ENCODE measurements around the gene FBXO36. TPM values are rescaled to one million over a fixed set of nuclear protein-coding genes. Genes with fewer than 3 reads are reported as not detected.

The FBXO36 gene
- total RNA-seq, 1 donor from 2014 or later: 13.1 TPM

GRCh38 chr2:229930656-229931055, 8.4 kb downstream of the FBXO36 start:
- Histone ChIP-seq H3K9me3 (ENCODE audit: low read depth) (no peaks in the 10 kb centered on the region), H4K20me1 (ENCODE audit: low read depth) (no peaks in the 10 kb centered on the region), H2AFZ (replicated peaks) (no peak overlapping the region), H3K4me2 (no peak overlapping the region), H3K4me1 (no peaks in the 10 kb centered on the region), H3K27ac (no peak overlapping the region), H3K4me3 (no peak overlapping the region), H3K9ac (no peak overlapping the region), H3K79me2 (ENCODE audit: low read depth) (peaks cover 12% of the 10 kb centered on the region), H3K27me3 (no peaks in the 10 kb centered on the region), H3K36me3 (no peaks in the 10 kb centered on the region), H3F3A (ENCODE audit: low read depth) (no peaks in the 10 kb centered on the region)
- peaks cover 4% of the 10 kb centered on the region for H3K36me3 Mint-ChIP-seq
- no peak for DNase-seq (ENCODE audit: low spot score)
- TF ChIP-seq EZH2phosphoT487 (IDR thresholded peaks at IDR 0.05): no peak
- TF ChIP-seq, protein P1, sequence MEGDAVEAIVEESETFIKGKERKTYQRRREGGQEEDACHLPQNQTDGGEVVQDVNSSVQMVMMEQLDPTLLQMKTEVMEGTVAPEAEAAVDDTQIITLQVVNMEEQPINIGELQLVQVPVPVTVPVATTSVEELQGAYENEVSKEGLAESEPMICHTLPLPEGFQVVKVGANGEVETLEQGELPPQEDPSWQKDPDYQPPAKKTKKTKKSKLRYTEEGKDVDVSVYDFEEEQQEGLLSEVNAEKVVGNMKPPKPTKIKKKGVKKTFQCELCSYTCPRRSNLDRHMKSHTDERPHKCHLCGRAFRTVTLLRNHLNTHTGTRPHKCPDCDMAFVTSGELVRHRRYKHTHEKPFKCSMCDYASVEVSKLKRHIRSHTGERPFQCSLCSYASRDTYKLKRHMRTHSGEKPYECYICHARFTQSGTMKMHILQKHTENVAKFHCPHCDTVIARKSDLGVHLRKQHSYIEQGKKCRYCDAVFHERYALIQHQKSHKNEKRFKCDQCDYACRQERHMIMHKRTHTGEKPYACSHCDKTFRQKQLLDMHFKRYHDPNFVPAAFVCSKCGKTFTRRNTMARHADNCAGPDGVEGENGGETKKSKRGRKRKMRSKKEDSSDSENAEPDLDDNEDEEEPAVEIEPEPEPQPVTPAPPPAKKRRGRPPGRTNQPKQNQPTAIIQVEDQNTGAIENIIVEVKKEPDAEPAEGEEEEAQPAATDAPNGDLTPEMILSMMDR (IDR thresholded peaks at IDR 0.05): no peak
- TF ChIP-seq EZH2 (IDR thresholded peaks at IDR 0.05): no peak
- H3K4me3 Mint-ChIP-seq: no peak overlapping the region
- peaks cover 2% of the 10 kb centered on the region for H3K9me3 Mint-ChIP-seq
- no peaks in the 10 kb centered on the region for H3K27me3 Mint-ChIP-seq (ENCODE audit: insufficient read depth, low read depth)
- H3K27ac Mint-ChIP-seq: no peak overlapping the region
- H3K4me1 Mint-ChIP-seq: no peaks in the 10 kb centered on the region

- H3K4me3 ChIP-seq: no peak overlapping the region
- no peak overlapping the region for H2AFZ ChIP-seq (replicated peaks)
- DNase-seq (ENCODE audit: low spot score): no peak
- H3K9ac ChIP-seq: no peak overlapping the region
- TF ChIP-seq, protein P1 (IDR thresholded peaks at IDR 0.05): no peak
- TF ChIP-seq EZH2 (IDR thresholded peaks at IDR 0.05): no peak
- TF ChIP-seq EZH2phosphoT487 (IDR thresholded peaks at IDR 0.05): no peak
- no peaks in the 10 kb centered on the region for H3K9me3 ChIP-seq (ENCODE audit: low read depth)
- H3K27ac ChIP-seq: no peak overlapping the region
- no peaks in the 10 kb centered on the region for H3K36me3 ChIP-seq
- H3K4me2 ChIP-seq: no peak overlapping the region
- Mint-ChIP-seq H3K27ac (peak overlapping the region; percentile 53), H3K4me1 (no peaks in the 10 kb centered on the region), H3K4me3 (no peak overlapping the region), H3K9me3 (peaks cover 4% of the 10 kb centered on the region), H3K36me3 (peaks cover 7% of the 10 kb centered on the region), H3K27me3 (ENCODE audit: insufficient read depth, low read depth) (peaks cover 3% of the 10 kb centered on the region)
- H3K79me2 ChIP-seq (ENCODE audit: low read depth): peaks cover 7% of the 10 kb centered on the region
- no peaks in the 10 kb centered on the region for H3K4me1 ChIP-seq
- no peaks in the 10 kb centered on the region for H3K27me3 ChIP-seq
- no peaks in the 10 kb centered on the region for H4K20me1 ChIP-seq (ENCODE audit: low read depth)
- H3F3A ChIP-seq (ENCODE audit: low read depth): no peaks in the 10 kb centered on the region
Measured at GRCh38 chr2:229931241-229931640, 8.9 kb downstream of the FBXO36 start.

DNA sequence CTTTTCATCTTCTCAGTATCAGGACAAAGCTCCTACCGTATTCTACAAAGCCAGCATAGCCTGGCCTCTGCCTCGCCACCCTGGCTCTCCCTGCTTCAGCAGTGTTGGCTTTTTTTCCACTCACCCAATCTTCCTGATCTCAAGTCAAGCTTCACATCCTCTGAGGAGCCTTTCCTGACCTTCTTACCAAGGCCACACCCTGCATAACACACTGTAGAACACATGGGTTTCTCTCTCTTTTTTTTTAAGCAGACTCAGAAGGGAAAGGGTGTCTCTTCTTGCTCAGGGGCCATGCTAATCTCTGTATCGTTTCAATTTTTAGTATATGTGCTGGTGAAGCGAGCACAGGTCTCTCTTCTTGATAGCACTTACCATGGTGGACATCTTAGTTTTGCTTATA, 15.2 kb downstream of the FBXO36 start:
- Mint-ChIP-seq H3K36me3 (peaks cover 15% of the 10 kb centered on the region), H3K4me1 (no peaks in the 10 kb centered on the region), H3K27me3 (ENCODE audit: insufficient read depth, low read depth) (peaks cover 3% of the 10 kb centered on the region), H3K4me3 (no peak overlapping the region), H3K27ac (no peak overlapping the region), H3K9me3 (peaks cover 6% of the 10 kb centered on the region)
- no peaks in the 10 kb centered on the region for H4K20me1 ChIP-seq (ENCODE audit: low read depth)
- no peak overlapping the region for H3K4me2 ChIP-seq
- no peaks in the 10 kb centered on the region for H3K9me3 ChIP-seq (ENCODE audit: low read depth)
- H2AFZ ChIP-seq (replicated peaks): no peak overlapping the region
- DNase-seq (ENCODE audit: low spot score): no peak
- H3K4me3 ChIP-seq: no peak overlapping the region
- no peak overlapping the region for H3K27ac ChIP-seq
- no peaks in the 10 kb centered on the region for H3K36me3 ChIP-seq
- H3K27me3 ChIP-seq: no peaks in the 10 kb centered on the region
- no peak for TF ChIP-seq EZH2 (IDR thresholded peaks at IDR 0.05)
- TF ChIP-seq, protein P1 (IDR thresholded peaks at IDR 0.05): no peak
- no peak for TF ChIP-seq EZH2phosphoT487 (IDR thresholded peaks at IDR 0.05)
- H3K79me2 ChIP-seq (ENCODE audit: low read depth): no peaks in the 10 kb centered on the region
- H3K4me1 ChIP-seq: no peaks in the 10 kb centered on the region
- H3K9ac ChIP-seq: no peak overlapping the region
- no peaks in the 10 kb centered on the region for H3F3A ChIP-seq (ENCODE audit: low read depth)
